Measurements from ENCODE around the gene LRP2.

The LRP2 gene

GRCh38 chr2:169086893-169087467, 275.4 kb downstream of the LRP2 start:
- DNase-seq: peak; percentile 28

GRCh38 chr2:169082995-169083394, 279.3 kb downstream of the LRP2 start:
- DNase-seq: no peak

- no peak for DNase-seq
Measured at GRCh38 chr2:169081551-169081950, 280.8 kb downstream of the LRP2 start.

- DNase-seq: no peak
Measured at GRCh38 chr2:169080250-169081069, 281.9 kb downstream of the LRP2 start.

- no peak for DNase-seq
Measured at GRCh38 chr2:169077674-169078240, 284.6 kb downstream of the LRP2 start.
